ENCODE measurements around the gene CCDC112. TPM values are rescaled to one million over a fixed set of nuclear protein-coding genes. Genes with fewer than 3 reads are reported as not detected.

Gene CCDC112
- total and polyA plus RNA-seq, 2 of the 13 experiments (the other 11 are each of a cell fraction or from before 2014, with no cell fraction given): 1.1 to 2.8 TPM

DNA sequence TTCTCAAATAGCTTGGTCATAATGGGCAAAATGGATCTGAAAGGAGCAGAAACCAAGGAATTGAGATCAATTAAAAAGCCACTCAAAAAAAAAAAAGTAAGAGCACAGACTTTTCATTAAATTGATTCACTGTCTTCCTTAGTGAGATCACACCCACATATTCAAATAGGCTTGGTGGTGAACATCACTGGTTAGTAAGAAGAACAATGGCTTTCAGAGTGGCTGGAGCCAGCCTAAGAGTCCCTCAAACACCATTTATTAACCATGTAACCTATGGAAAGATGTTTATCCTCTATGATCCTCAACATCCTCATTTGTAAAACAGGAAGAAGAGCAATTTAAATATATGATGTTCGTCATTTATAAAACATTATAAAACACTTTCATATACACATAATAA is 12.4 kb downstream of the CCDC112 start:
- H3K36me3 ChIP-seq (replicated peaks in 1 of 2; ENCODE audit: control insufficient read depth in 1 of 2, insufficient read depth in 2 of 2, low read length in 2 of 2): no peaks in the 10 kb centered on the region
- no peaks in the 10 kb centered on the region for H3K4me1 ChIP-seq (ENCODE audit: insufficient read depth, low read length)
- no peak for ATAC-seq
- no peak overlapping the region for H3K4me2 ChIP-seq (ENCODE audit: low read depth, low read length)
- DNase-seq (ENCODE audit: low spot score): no peak
- no peaks in the 10 kb centered on the region for H3K9me3 ChIP-seq (ENCODE audit: low read length)
- 90% methylated on average over 1 of the region's 1 CpG for WGBS (ENCODE audit: low lambda C conversion rate)
- H3K9ac ChIP-seq (ENCODE audit: insufficient read depth, low read depth, low read length): no peak overlapping the region
- no TSS peak for BruUV-seq (replicated peaks)
- in situ Hi-C loops (cut with HindIII; ENCODE audit: extremely low pct_ligation_motif_present, low pct_unique_long_range_greater_than_20kb): no loop called here
- no peaks in the 10 kb centered on the region for H3K79me2 ChIP-seq (ENCODE audit: insufficient read depth, low read length)
- intact Hi-C loops (cut with micrococcal nuclease; ENCODE audit: unreplicated experiment): no loop called here
- no peaks in the 10 kb centered on the region for H4K20me1 ChIP-seq (ENCODE audit: insufficient read depth, low read length)
- no peak overlapping the region for H2AFZ ChIP-seq (ENCODE audit: low read length)
- CTCF ChIA-PET (ENCODE audit: low intra/inter-chr PET ratio, low total read pairs): no interaction called here
- FAIRE-seq: no peak
- no peak overlapping the region for H3K27ac ChIP-seq (ENCODE audit: extremely low read length, insufficient read depth, low read length)
- H3K4me3 ChIP-seq (replicated peaks in 1 of 3; ENCODE audit: insufficient read depth in 1 of 3, low read depth in 2 of 3, low read length in 3 of 3): no peak overlapping the region
- POLR2A ChIA-PET: no interaction called here
- H3K27me3 ChIP-seq (ENCODE audit: control insufficient read depth in 1 of 2, insufficient read depth in 2 of 2, low read length in 2 of 2): no peaks in the 10 kb centered on the region
- TF ChIP-seq ZNF549 (CRISPR knock-in tag; IDR thresholded peaks at IDR 0.05) (no peak), FOXJ3 (CRISPR knock-in tag; IDR thresholded peaks at IDR 0.05; ENCODE audit: borderline replicate concordance) (no peak), GMEB1 (CRISPR knock-in tag; IDR thresholded peaks at IDR 0.05; ENCODE audit: borderline replicate concordance) (no peak), MYC (CRISPR knock-in tag; IDR thresholded peaks at IDR 0.05; ENCODE audit: borderline replicate concordance) (no peak), ATF2 (CRISPR knock-in tag; IDR thresholded peaks at IDR 0.05) (no peak), ARNT (IDR thresholded peaks at IDR 0.05) (no peak), KDM5A (IDR thresholded peaks at IDR 0.05; ENCODE audit: borderline replicate concordance, low read length) (no peak), PREB (CRISPR knock-in tag; IDR thresholded peaks at IDR 0.05) (no peak), IKZF4 (CRISPR knock-in tag; IDR thresholded peaks at IDR 0.05; ENCODE audit: borderline replicate concordance, low read depth, not compliant biosample characterization) (no peak), ZFP36 (IDR thresholded peaks at IDR 0.05; ENCODE audit: borderline replicate concordance, low read depth, low read length, partially characterized antibody) (no peak), ZBTB1 (CRISPR knock-in tag; IDR thresholded peaks at IDR 0.05; ENCODE audit: borderline replicate concordance) (no peak), HCFC1 (IDR thresholded peaks at IDR 0.05; ENCODE audit: low read depth, low read length) (no peak), CAMTA2 (CRISPR knock-in tag; IDR thresholded peaks at IDR 0.05; ENCODE audit: borderline replicate concordance) (no peak), MYNN (CRISPR knock-in tag; IDR thresholded peaks at IDR 0.05; ENCODE audit: low read depth) (no peak), ZNF781 (CRISPR knock-in tag; IDR thresholded peaks at IDR 0.05; ENCODE audit: borderline replicate concordance, not compliant biosample characterization) (no peak)
- TF ChIP-seq, protein P1, sequence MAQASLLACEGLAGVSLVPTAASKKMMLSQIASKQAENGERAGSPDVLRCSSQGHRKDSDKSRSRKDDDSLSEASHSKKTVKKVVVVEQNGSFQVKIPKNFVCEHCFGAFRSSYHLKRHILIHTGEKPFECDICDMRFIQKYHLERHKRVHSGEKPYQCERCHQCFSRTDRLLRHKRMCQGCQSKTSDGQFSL (CRISPR knock-in tag; IDR thresholded peaks at IDR 0.05): no peak
- TF ChIP-seq, protein P2, sequence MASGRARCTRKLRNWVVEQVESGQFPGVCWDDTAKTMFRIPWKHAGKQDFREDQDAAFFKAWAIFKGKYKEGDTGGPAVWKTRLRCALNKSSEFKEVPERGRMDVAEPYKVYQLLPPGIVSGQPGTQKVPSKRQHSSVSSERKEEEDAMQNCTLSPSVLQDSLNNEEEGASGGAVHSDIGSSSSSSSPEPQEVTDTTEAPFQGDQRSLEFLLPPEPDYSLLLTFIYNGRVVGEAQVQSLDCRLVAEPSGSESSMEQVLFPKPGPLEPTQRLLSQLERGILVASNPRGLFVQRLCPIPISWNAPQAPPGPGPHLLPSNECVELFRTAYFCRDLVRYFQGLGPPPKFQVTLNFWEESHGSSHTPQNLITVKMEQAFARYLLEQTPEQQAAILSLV (CRISPR knock-in tag; IDR thresholded peaks at IDR 0.05; ENCODE audit: borderline replicate concordance): no peak
